HK-2 (cell line): ENCODE results near the gene SLC4A1.
A peak's percentile ranks its signal among the peaks of the same experiment; 100 is the strongest.

Source experiments
- DNase-seq: peaks from one replicate; pipeline ENCODE4 v3.0.0-alpha.2; 2018; ENCODE audit not compliant: unreplicated experiment

Gene SLC4A1

GRCh38 chr17:44267818-44268490 lies at the start of gene SLC4A1:
Gene SLC4A1 (minus strand): TSS chr17:44268135. CDS start chr17:44262866, 5,269 bp downstream.
- no peak for DNase-seq

- DNase-seq: no peak
Observed at GRCh38 chr17:44317545-44317944, 49.6 kb upstream of the SLC4A1 start.

DNA sequence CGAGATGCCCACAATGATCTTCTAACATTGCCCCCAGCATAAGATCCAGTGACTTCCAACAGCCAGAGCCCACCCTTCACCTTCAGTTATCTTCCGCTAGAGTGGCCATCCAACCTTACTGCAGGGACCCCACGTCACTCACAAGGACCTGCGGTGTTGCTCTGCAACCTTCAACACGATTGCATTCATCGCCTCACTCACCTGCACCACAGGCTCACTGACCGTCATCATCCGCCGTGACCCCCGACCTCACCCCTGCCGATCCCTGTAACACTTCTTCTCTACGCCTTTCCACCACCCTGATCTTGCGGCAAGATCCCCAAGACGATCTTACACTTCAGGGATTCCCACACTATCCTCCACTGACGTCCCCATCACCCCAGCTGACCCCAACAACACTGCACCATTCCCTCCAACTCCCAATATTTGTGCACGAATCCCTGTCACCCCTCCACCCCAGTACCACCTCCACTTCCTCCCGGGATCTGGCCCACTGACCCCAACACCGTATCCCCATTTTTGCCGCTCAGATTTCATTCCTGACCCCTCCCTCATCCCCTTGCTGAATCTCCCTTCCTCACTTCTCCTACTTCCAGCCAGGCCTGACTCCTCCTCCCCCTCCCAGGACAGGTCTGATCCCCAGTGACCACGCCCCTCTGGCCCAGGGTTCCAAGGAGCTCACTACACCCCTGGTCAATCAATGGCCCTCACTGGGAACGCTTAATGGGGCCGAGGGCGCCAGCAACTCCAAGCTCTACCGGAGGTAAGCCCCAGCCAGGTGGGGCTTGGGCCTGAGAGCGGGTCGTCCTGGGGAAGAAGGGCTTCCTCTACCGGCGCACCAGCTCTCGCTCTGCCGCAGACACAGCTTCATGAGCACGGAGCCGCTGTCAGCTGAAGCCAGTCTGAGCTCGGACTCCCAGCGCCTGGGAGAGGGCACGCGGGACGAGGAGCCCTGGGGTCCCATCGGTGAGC lies 48.1 kb upstream of the SLC4A1 start:
- no peak for DNase-seq

DNA sequence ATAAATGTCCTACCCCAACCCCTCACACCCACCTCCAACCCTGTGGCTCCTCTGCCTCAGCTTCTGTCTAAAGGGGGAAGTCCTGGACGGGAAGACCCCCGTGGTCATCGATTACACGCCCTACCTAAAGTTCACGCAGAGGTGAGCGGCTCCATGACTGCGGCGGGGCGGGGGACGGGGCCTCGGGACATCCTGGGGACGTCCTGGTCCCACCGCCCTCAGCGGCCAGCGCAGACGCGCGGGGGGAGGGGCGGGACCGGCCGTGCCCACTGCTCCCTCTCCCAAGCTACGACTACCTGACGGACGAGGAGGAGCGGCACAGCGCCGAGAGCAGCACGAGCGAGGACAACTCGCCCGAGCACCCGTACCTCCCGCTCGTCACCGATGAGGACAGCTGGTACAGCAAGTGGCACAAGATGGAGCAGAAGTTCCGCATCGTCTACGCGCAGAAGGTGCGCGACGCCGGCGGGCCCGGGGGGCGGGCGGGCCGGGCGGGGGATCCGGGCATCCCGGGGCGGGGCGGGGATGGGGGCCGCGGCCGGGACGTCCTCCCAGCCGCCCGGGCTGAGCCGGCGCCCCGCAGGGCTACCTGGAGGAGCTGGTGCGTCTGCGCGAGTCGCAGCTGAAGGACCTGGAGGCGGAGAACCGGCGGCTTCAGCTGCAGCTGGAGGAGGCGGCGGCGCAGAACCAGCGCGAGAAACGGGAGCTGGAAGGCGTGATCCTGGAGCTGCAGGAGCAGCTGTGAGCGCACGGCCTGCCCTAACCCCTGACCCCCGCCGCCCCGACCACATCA lies 47.1 kb upstream of the SLC4A1 start:
- no peak for DNase-seq

DNA sequence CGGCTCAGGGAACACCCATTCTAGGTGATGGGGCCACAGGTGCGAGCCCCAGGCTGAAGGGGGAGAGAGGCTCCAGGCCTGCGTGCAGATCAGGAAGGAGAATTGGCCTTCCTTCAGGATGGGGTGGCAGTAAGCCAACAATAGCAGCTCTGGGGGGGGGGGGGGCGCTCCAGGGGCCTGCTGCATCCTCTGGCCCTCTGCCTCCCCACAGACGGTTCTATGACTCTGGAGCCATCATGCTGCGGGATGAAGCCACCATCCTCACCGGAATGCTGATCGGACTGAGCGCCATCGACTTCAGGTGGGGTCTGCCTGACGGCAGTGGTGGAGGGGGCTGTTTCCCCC lies 46.6 kb upstream of the SLC4A1 start:
- no peak for DNase-seq

- DNase-seq: no peak
Observed at GRCh38 chr17:44314031-44314430, 46.1 kb upstream of the SLC4A1 start.

DNA sequence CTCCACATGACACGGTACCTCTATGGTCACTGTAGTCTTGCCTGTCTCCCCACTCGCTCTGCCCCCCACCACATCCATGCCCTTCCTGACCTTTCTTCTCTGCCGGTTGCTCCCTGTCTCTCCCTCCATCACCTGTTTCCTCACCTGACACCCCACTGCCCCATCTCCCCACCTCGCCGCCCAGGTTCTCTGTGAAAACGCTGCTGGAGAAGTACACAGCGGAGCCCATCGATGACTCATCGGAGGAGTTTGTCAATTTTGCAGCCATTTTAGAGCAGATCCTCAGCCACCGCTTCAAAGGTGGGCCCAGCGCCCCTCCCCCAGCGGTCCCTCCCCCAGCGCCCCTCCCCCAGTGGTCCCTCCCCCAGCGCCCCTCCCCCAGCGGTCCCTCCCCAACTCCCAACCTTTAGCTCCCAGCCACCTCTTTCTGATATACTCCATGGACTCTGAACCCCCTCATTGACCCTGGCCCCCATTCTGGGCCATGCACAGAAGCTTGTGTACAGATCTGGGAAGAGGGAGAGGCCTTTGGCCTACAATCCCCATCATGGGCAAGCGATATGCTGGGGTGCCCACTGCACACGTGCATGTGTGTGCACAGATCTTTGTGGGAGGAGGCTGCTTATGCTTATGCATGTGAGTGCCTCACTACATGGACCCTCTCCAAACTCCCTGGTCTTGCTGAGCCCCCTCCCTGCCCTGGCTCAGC lies 44.6 kb upstream of the SLC4A1 start:
- no peak for DNase-seq

- no peak for DNase-seq
Observed at GRCh38 chr17:44311562-44312181, 43.7 kb upstream of the SLC4A1 start.

- DNase-seq: no peak
Observed at GRCh38 chr17:44310609-44311376, 42.9 kb upstream of the SLC4A1 start.

GRCh38 chr17:44310188-44310587 lies 42.3 kb upstream of the SLC4A1 start:
- DNase-seq: no peak

- no peak for DNase-seq
Observed at GRCh38 chr17:44309472-44309871, 41.5 kb upstream of the SLC4A1 start.

- DNase-seq: no peak
Observed at GRCh38 chr17:44308865-44309264, 40.9 kb upstream of the SLC4A1 start.

DNA sequence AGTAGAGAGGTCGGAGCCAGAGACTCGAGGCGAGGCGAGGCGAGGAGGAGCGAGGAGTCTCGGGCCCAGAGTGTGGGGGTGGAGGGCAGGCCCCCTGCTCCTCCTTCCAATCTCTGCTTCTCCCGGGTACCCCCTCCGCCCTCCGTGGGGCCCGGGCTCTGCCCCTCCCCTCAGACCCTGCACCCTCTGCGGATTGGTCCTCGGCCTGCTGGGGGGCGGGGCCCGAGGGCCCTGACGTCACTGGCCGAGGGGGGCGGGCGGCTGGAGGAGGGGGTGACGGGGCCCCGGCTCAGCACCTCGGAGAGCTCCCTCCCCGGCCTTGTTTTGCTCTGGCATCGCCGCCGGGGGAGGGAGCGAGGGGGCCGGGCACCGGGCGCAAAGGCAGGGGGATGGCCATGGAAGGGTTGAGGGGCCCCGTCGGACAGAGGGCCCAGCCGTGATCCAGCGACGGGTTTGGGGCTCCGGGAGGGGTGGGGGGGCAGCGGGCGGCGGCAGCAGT lies 40.4 kb upstream of the SLC4A1 start, which contains the start of gene RUNDC3A:
TSS of gene RUNDC3A (plus strand) at position 282 of the 499 bp plus-strand sequence. CDS start 232 bp downstream, outside the sequence.
- DNase-seq: peak; percentile 88

DNA sequence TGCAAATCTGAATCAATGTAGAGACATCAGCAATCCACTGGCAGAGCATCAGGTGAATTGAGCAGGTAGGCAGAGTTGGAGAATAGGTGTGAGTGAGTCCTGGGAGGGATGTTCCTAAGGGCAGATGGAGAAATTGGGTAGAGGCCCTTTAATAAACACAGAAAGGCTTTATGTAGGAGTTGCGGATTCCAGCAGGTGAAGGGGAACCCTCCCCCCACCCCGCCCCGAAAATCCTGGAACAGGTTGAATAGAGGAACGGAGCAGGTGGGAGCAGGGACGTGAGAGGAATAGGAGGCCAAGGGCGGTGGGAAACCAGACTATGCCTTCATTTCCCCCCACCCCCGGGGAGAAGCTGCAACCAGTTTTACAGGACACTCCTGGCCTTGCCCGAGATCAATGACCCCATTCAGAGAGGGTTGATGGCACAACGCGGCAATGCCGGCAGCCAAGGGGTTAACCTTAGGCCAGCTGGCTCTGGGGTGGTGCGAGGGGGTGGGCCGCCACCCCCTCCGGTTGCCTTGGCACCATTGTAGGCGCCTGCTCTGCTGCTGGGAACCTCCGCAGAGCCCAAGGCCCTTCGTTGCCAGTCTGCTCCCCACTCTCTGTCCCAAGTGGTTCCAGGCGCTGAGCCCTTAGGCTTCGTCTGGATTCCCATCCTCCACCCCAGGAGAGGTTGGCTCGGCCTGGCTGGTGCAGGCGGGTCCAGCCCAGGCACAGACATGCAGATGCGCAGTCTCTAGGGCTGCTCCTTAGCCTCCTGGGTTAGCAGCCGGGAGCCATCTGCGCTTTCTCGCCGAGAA lies 39.7 kb upstream of the SLC4A1 start:
- peak; percentile 59 for DNase-seq

- DNase-seq: no peak
Observed at GRCh38 chr17:44304651-44305050, 36.7 kb upstream of the SLC4A1 start.

DNA sequence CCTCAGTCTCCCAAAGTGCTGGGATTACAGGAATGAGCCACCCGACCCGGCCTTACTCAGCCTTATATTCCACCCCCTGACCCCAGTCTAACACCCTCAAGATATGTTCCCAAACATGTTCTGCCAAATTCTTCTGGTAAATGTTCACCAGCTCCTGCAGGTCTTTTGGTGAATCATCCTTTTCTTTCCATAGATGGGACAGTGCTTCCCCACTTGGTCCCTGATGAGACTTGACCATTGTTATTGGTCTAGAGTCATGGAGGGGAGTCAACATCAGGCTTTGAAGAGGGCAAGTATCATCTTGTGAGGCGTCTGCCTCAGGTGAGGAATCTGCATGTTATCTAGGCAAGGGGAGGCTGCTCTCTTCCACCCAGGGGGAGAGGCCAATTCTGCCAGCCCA lies 30.0 kb upstream of the SLC4A1 start:
- DNase-seq: no peak

GRCh38 chr17:44293509-44294226 lies 25.7 kb upstream of the SLC4A1 start:
- no peak for DNase-seq

DNA sequence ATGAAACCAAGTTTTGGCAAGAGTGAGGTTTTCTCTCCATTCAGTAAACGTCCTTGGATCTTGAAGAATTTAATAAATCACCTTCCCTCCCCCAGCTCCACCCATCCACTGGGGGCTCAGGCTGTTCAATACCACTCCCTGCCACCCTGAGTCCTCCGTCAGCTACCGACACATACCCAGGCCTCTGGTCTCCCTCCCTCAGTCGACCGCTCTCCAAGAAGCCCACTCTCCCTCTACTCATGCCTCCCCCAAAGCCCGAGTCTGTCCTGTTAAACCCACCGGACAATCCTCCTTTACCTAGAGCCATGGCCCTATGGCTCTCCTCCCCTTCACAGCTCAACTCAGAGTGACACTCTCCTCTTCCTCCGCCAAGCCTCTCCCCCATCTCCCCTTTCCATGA lies 19.7 kb upstream of the SLC4A1 start:
- no peak for DNase-seq

- no peak for DNase-seq
Observed at GRCh38 chr17:44284024-44284400, 16.1 kb upstream of the SLC4A1 start.
